Eye (tissue), 1 donor: ENCODE measurements around the gene NSD2.
A peak's percentile ranks its signal among the peaks of the same experiment; 100 is the strongest.

ENCODE experiments used
- DNase-seq: peaks from one replicate; pipeline ENCODE4 v3.0.0-alpha.2; 2015

Gene NSD2

GRCh38 chr4:1948892-1949436 lies 77.8 kb downstream of the NSD2 start:
- no peak for DNase-seq

DNA sequence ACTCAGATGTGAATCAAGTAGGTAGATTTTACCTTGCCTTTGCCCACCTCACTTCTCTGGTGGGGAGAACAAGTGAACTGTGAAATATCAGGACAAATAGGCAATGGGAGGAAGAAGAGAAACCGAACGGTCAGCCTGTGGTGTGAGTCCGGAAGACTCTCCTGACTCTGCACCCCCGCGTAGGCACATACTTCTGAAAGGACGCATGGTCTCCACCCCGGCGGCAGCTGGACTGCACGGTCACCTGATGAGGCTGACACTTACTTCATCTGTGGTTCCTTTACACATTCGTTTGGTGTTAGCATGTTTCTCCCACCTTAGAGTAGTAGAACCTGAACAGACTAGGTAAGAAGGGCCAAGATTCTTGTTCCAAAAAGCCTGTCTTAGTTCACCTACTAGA lies 79.2 kb downstream of the NSD2 start:
- DNase-seq = no peak

- DNase-seq = no peak
Measured at GRCh38 chr4:1952058-1952700, 81.0 kb downstream of the NSD2 start.

GRCh38 chr4:1952719-1953118 lies 81.5 kb downstream of the NSD2 start:
- DNase-seq = no peak

GRCh38 chr4:1953335-1953734 lies 82.1 kb downstream of the NSD2 start:
- DNase-seq = no peak

- DNase-seq = no peak
Measured at GRCh38 chr4:1956631-1957030, 85.4 kb downstream of the NSD2 start.

DNA sequence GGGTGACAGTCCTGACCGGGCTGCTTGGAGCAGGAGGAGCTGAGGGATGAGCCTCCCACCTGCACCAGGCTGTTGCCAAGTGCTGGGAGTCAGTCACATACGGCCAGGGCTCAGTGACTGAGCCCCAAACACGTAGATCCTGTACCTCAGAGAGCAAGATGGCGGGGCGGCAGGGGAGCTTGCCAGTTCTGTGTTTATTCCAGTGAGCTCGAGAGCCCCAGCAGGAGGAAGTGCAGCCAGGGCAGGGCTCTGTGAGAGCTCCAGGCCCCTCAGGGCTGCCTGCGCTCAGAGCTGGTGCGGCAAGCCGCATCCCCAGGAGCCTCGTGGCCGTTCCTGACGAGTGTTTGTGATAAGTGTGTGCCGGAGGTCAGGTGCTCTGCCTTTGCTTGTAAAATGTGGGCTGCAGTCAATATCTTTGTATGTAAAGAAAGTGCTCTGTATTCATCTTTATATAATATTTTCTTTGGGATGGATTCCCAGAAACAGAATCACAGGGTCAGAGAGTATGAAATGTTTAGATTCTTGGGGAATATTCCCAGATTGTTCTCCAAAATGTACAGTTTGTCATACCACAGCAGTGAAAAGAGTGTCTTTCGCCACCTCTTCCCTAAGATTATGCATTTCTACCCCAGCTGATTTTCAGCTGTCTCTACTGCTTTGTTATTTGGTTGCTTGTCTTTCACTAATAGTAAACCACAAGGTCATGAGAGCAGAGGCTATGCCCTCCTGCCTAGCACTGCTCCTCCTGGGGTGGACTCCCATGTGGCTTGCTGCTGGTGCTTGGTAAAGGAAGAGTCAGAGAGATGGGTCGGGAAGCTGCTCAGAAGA lies 87.3 kb downstream of the NSD2 start:
- DNase-seq = no peak

- peak; percentile 93 for DNase-seq
Measured at GRCh38 chr4:1959104-1959384, 87.9 kb downstream of the NSD2 start.

DNA sequence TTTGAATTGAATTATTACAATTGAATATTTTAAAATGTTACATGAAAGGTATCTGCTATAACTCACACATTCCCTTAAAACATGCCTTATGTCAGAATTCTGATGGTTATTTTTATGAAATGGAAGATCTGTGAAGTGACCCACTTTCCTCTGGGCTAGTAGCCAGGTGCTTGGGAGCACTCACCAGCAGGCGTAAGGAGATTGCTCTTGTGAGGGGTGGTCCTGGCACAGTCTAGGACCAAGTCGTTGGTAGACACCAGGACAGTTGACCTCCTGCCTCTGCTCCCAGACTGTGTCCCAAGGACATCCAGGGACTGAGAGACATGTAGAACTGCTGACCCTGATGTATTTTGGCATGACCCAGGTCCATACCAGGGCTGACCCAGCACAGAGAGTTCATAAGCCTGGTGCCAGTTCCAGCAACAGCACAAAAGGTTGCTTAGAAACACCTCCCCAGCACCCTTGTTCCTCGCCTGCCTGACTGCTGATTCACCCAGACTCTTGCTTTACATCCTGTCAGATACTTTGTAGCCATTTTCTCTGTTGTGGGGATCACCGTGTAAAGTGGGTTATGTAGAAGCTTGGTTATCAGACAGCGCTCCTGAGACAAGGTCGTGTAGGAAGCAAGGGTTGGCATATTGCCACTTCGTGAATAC lies 89.1 kb downstream of the NSD2 start:
- DNase-seq = no peak

- DNase-seq = no peak
Measured at GRCh38 chr4:1961038-1961437, 89.8 kb downstream of the NSD2 start.

DNA sequence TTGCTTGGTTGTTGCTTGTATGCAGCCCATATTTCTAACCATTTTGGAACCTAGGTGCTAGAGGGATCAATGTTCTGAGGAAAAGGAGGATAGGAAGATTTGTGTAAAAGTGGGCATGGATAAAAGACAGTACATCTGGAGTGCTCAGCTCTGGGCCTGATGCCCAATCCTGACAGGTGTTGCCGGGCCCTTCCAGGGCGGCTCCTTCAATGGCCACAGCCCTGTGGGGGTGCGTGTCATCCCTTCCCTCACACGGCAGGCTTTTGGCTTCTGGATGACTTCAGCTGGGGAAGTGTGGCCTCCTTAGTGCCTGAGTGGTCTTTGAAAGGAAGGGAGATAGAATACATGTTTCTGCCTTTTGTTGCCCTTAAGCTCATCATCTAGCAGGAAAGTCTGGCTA lies 90.4 kb downstream of the NSD2 start:
- no peak for DNase-seq

DNA sequence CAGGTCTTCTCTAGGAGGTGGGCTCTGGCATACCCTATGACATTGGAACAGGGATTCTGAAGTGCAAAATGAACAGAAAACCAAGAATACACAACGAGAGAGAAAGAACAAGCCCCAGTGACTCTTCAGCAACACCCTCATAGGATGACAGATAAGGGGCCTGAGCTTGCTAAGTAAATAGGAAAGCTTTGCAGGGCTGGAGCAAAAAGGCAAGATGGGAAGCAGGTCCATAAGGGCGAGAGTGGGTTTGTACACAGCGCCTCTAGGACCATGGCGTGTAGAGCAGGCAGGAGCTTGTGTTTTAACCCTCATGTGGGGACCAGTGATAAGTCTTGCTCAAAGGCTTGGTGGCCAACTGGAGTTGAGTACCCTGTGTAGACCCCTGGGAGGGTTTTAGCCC lies 91.8 kb downstream of the NSD2 start:
- no peak for DNase-seq

DNA sequence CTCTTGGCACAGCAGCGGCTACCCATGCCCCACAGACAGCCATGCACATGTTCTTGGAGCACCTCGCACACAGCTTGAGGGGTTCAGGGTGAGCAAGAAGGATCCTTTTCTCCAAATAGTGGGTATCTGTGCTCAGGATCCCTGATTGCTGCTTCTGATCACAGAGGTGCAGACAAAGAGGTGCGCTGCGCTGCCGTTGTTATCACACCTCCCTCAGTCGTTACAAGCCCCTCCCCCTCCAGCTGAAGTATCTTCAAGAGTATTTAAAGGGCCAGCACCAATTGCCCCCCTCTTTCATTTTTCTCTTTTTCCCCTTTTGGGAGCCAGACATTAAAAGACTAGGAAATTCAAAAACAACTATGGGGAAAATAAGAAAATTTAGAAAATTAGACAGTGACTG lies 93.2 kb downstream of the NSD2 start:
- no peak for DNase-seq

GRCh38 chr4:1964971-1965370 lies 93.8 kb downstream of the NSD2 start:
- no peak for DNase-seq

DNA sequence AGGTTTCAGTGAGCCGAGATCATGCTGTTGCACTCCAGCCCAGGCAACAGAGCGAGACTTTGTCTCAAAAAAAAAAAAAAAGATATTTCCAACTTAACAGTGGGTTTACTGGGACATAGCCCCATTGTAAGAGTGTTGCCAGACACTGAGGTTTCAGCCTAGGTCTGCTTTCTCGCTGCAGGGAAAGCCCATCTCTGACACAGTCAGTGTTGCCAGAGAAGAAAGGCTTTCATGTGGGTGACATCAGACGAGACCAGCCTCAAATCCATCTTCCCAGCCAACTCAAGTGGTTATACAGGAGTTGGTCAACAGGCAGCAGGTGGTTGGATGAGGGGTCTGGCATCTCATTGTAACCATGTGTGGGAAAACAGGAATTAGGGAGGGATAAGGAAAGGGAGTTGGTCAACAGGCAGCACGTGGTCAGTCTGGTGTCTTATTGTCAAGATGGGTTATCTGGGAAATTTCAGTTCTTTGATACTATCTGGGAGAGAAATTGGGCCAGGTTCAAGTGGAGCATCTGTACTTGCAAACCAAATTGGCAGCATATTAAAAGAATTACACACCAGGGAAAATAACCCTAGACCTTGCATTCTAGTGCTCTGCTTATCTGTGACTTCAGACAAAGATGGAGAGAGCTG lies 96.4 kb downstream of the NSD2 start:
- DNase-seq = no peak

GRCh38 chr4:1968686-1969295 lies 97.6 kb downstream of the NSD2 start:
- no peak for DNase-seq

DNA sequence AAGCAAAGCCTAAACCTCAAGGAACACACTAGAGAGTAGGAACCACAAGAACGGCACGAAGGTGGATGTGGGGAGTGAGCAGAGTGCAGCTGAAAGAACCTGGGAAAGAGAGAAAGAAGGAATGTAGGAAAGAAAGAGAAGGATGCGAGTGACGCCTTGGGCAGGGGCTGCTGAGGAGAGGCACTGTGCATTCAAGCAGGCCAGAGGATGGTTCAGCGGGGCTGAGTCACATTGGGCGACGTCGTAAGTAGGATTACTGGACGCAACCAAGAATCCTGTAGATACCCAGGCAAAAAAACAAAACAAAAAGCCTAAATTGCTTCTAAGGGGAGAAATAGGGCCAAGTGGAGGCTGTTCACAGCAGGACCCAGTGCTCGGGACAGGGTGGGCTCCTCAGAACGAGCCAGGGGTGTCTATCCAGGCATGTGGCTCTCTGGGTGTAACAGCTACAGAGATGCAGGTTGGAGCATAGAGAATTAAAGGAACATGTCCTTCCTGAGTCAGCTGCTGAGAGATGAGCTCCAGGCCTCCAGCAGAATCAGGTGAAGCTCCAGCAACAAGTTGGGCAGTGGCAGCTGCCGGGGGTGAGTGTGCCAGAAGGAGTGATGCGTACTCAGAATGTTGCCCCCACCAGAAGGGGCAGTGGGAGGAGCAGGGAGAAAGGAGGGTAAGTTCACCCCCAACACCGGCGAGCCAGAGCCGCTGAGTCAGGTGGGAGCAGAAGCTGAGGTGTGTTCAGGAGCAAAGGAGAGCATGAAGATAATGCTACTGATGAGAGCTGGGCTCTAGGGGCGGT lies 98.9 kb downstream of the NSD2 start:
- DNase-seq = no peak

DNA sequence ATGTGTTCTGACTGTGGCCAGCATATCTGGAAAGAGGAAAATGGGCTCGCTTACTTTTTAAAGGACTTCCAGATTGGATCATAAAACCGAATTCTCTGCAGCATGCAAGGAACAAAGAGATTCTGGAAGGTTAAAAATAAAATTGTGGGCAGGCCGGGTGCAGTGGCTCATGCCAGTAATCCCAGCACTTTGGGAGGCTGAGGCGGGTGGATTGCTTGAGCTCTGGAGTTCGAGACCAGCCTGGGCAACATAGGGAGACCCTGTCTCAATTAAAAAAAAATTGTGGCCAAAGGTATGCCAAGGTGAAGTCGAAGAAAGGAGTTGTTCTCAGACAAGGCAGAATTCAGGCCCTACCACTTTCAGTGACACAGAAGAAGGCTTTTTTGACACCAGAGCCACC lies 99.7 kb downstream of the NSD2 start:
- DNase-seq = no peak

DNA sequence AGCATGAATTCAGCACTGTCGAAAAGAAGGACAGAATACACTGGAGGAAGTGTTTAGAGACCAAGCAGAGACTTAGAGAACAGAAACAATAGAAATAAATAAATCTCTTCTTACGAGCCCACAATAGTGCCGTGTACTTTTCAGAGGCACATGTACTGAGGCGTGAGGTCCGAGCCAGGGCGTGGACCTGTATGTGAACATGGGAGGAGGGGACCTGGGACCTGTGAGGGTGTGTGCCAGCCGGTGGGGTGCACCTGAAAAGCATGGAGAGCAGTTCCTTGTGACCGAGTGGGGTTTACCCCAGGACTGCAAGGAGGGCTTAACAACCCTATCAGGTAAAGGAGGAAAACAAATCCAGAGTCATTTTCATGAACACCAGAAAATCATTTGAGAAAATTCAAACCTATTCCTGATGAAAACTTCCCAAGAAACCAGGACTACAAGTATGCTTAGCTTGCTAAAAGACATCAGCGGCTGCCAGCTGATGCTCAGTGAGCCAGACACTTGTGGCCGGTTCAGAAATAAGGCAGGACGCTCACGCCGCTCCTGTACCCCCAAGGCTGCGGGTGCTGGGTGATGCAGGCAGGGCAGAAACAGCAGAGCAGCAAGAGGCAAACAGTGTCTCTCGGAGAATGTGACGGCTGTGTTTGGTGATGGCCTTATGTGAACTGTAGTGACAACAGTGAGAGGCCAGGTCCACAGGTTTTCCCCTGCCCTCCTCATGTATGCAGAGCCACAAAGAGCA lies 100.4 kb downstream of the NSD2 start:
- no peak for DNase-seq

DNA sequence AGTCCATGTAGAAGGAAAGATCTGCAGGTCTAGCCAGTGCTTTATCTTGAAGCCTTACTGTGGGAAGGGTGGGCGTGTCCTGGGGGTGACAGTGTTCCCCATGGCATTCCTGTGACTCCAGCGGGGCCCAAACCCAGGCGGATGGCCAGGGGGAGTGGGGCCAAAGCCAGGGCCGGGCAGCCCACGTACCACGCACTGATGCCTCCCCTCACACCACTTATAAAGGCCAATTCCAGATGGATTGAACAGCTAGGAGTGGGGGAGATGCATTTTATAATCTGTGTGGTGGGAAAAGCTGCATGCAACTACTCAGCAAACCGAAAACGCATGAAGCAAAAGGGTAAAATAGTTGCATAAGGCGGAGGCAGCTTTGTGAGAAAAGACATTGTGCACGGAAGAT lies 101.2 kb downstream of the NSD2 start:
- DNase-seq = no peak

GRCh38 chr4:1973218-1973617 lies 102.0 kb downstream of the NSD2 start:
- no peak for DNase-seq

DNA sequence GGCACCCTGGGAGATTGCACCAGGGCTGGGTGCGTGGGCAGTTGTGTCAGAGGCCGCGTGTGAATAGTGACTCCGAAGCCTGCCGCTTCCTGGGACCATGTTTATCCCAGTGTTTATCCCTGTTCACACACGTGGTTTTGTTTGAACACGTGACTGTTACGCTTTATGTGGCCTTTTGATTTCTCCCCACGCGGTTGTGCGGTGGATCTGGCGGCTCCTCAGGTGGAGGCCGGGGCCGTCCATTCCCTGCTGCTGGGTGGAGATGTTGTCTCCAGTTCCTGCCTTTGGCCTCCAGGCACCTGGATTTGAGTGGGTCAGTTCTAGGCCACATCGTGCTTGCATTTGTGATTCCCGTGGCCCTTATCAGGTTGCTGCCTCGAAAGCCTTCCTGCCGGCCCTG lies 102.5 kb downstream of the NSD2 start:
- DNase-seq = no peak
